GM12873 (cell line): ENCODE data around the gene CCDC51.
A peak's percentile ranks its signal among the peaks of the same experiment; 100 is the strongest.

ENCODE experiments used
- CTCF ChIP-seq: IDR thresholded peaks from 2 replicates; pipeline ENCODE4 v1.5.1; 2012; ENCODE audit warnings: low read depth, mild to moderate bottlenecking, moderate library complexity, low read length, control low read depth; ENCODE audit not compliant: insufficient read depth; ENCODE audit errors: missing control alignments

CCDC51 gene

DNA sequence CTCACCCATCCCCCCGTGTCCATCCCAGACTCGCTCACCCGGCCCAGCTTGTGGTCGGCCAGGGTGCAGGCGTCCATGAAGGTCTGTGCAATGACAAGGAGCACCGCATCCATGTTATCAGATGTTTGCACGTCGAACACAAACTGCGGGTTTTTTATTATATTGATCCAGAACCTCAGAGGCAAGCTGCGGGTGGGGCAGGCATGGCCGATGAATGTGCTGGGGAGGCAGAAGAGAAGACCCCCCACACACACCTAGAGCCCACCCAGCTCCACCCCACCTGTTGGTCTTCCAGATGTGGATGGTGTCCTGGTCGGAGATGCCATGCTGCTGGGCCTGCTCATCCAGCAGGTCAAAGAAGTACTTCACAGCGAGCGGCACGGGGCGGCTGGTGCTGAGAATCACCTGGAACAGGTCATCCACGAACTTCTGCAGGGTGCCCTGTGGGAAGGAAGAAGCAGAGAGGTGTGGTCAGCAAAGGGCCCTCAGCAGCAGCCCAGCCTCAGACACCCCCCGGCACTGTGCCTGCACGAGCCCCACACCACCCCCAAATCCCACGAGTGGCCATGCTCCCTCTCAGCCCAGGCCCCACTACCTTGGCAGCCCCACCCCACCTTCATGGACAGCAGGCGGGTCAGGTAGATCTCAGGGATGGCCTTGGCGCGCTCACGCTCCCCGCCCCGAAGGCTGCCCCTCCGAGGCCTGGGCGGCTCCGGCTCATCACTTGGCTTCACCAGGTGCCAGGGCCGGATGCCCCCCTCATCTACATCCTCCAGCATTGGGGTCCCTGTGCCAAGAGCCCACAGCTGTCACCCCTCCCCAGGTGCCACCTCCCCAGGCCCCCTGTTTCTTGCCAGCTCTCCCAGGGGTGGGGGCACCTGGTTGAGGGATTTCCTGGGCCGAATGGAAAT, 30.4 kb downstream of the CCDC51 start:
- TF ChIP-seq CTCF: no peak

- TF ChIP-seq CTCF: peak; percentile 37
Measured at GRCh38 chr3:48408823-48409281, 31.1 kb downstream of the CCDC51 start.

- no peak for TF ChIP-seq CTCF
Measured at GRCh38 chr3:48407542-48408099, 32.3 kb downstream of the CCDC51 start.

GRCh38 chr3:48406443-48407431, 33.2 kb downstream of the CCDC51 start:
- no peak for TF ChIP-seq CTCF

GRCh38 chr3:48405971-48406370, 33.9 kb downstream of the CCDC51 start:
- no peak for TF ChIP-seq CTCF

DNA sequence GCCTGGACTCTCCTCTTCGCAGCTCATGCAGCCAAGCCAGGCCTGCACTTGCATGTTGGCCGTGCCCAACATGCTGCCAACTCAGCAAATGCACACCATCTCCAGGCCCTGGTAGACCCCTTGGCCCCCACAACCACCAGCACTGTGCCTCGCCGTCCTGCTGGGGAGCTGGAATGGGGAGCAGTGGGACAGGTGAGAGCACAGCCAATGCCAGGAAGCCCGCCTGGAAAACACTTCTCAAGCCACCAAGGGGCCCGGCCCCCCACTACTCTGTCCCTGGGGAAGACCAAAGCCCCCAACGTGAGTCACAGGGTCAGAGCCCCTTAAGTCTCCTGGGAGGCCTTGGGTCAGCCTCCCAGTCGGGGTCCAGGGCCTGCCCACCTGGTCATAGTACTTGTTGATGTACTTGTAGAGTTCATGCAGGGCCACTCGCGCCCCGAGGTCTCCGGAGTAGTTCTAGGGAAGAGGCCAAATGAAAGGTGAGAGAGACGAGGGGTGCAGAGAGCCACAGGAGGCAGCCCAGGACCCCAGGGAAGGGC, 34.5 kb downstream of the CCDC51 start:
- TF ChIP-seq CTCF: no peak
